Cardiac fibroblast (primary cell): Measurements from ENCODE around the gene FBXO42.

Experiments used
- DNase-seq, 2 donors: peaks; one replicate each; pipeline versions ENCODE4 v3.0.0 to v3.0.0-alpha.2; 2010; ENCODE audit warnings: low read depth in 2 of 2
- H3K4me3 ChIP-seq, 2 donors: replicated peaks in 1 of 2; 1 replicate in 1 of 2; 2 replicates in 1 of 2; pipeline ENCODE4 v1.5.1; 2011; ENCODE audit warnings: low read depth in 2 of 2, low read length in 2 of 2, mild to moderate bottlenecking in 2 of 2, moderate library complexity in 1 of 2
- CTCF ChIP-seq: IDR thresholded peaks from one replicate; pipeline ENCODE4 v1.5.1; 2011; ENCODE audit warnings: low read depth, mild to moderate bottlenecking, low read length, inconsistent platforms

FBXO42 gene

GRCh38 chr1:16392740-16393569 lies 40.7 kb upstream of the FBXO42 start:
- DNase-seq = peak in 1 of 2 donors; percentile 19
- no peak for TF ChIP-seq CTCF
- no peak overlapping the region for H3K4me3 ChIP-seq

GRCh38 chr1:16391411-16391810 lies 39.1 kb upstream of the FBXO42 start:
- H3K4me3 ChIP-seq = no peak overlapping the region
- TF ChIP-seq CTCF = no peak
- no peak for DNase-seq

- H3K4me3 ChIP-seq = peak overlapping the region; percentile 6 to 27
- DNase-seq = peak in 1 of 2 donors; percentile 44
- TF ChIP-seq CTCF = no peak
Observed at GRCh38 chr1:16387201-16388188, 35.2 kb upstream of the FBXO42 start.

GRCh38 chr1:16386454-16387113 lies 34.3 kb upstream of the FBXO42 start:
- DNase-seq = peak; percentile 78 to 81
- H3K4me3 ChIP-seq = no peak overlapping the region
- TF ChIP-seq CTCF = no peak

- no peak for TF ChIP-seq CTCF
- no peak for DNase-seq
Observed at GRCh38 chr1:16385659-16386453, 33.6 kb upstream of the FBXO42 start.

GRCh38 chr1:16383888-16384287 lies 31.6 kb upstream of the FBXO42 start:
- H3K4me3 ChIP-seq = no peak overlapping the region
- TF ChIP-seq CTCF = no peak
- no peak for DNase-seq

More at GRCh38 chr1:16385659-16386453, 33.6 kb upstream of the FBXO42 start:
- H3K4me3 ChIP-seq = no peak overlapping the region
